ENCODE measurements around the gene ANTXR2.

ANTXR2 gene

GRCh38 chr4:80086296-80086695 is 13.3 kb upstream of the ANTXR2 start:
- TF ChIP-seq ZBTB7A (IDR thresholded peaks at IDR 0.05; ENCODE audit: low read depth): no peak
- TF ChIP-seq YY1 (IDR thresholded peaks at IDR 0.05; ENCODE audit: low read depth): no peak
- TF ChIP-seq FOXM1 (IDR thresholded peaks at IDR 0.05; ENCODE audit: borderline replicate concordance, low read depth): no peak
- TF ChIP-seq CEBPB (IDR thresholded peaks at IDR 0.05): no peak
- TF ChIP-seq NFIC (IDR thresholded peaks at IDR 0.05): no peak
- no peak for TF ChIP-seq TEAD4 (IDR thresholded peaks at IDR 0.05)
- no peak for TF ChIP-seq TCF12 (IDR thresholded peaks at IDR 0.05; ENCODE audit: low read depth)
- TF ChIP-seq MAX (IDR thresholded peaks at IDR 0.05): no peak
- TF ChIP-seq TAF1 (IDR thresholded peaks at IDR 0.05; ENCODE audit: low read depth): no peak

- no peak for TF ChIP-seq FOXM1 (IDR thresholded peaks at IDR 0.05; ENCODE audit: borderline replicate concordance, low read depth)
- TF ChIP-seq EGR1 (IDR thresholded peaks at IDR 0.05): no peak
- TF ChIP-seq TAF1 (IDR thresholded peaks at IDR 0.05; ENCODE audit: low read depth): no peak
- no peak for TF ChIP-seq CREB1 (IDR thresholded peaks at IDR 0.05; ENCODE audit: low read depth)
- no peak for TF ChIP-seq REST (IDR thresholded peaks at IDR 0.05; ENCODE audit: low read depth)
- TF ChIP-seq NFIC (IDR thresholded peaks at IDR 0.05): no peak
- TF ChIP-seq RAD21 (IDR thresholded peaks at IDR 0.05; ENCODE audit: low read depth): no peak
- TF ChIP-seq, protein P1, sequence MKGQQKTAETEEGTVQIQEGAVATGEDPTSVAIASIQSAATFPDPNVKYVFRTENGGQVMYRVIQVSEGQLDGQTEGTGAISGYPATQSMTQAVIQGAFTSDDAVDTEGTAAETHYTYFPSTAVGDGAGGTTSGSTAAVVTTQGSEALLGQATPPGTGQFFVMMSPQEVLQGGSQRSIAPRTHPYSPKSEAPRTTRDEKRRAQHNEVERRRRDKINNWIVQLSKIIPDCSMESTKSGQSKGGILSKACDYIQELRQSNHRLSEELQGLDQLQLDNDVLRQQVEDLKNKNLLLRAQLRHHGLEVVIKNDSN (IDR thresholded peaks at IDR 0.05): no peak
- TF ChIP-seq ZBTB7A (IDR thresholded peaks at IDR 0.05; ENCODE audit: low read depth): no peak
- no peak for TF ChIP-seq YY1 (IDR thresholded peaks at IDR 0.05; ENCODE audit: low read depth)
- TF ChIP-seq MAX (IDR thresholded peaks at IDR 0.05): no peak
- TF ChIP-seq CEBPB (IDR thresholded peaks at IDR 0.05): no peak
Measured at GRCh38 chr4:80085081-80085480, 12.1 kb upstream of the ANTXR2 start.

GRCh38 chr4:80082693-80083092 is 9.7 kb upstream of the ANTXR2 start:
- no peak for TF ChIP-seq TAF1 (IDR thresholded peaks at IDR 0.05; ENCODE audit: low read depth)
- no peak for TF ChIP-seq REST (IDR thresholded peaks at IDR 0.05; ENCODE audit: low read depth)

- TF ChIP-seq FOXM1 (IDR thresholded peaks at IDR 0.05; ENCODE audit: borderline replicate concordance, low read depth) (no peak), TAF1 (IDR thresholded peaks at IDR 0.05; ENCODE audit: low read depth) (no peak), REST (IDR thresholded peaks at IDR 0.05; ENCODE audit: low read depth) (no peak), ZBTB7A (IDR thresholded peaks at IDR 0.05; ENCODE audit: low read depth) (no peak), YY1 (IDR thresholded peaks at IDR 0.05; ENCODE audit: low read depth) (no peak), NFIC (IDR thresholded peaks at IDR 0.05) (no peak), RAD21 (IDR thresholded peaks at IDR 0.05; ENCODE audit: low read depth) (no peak), EP300 (IDR thresholded peaks at IDR 0.05; ENCODE audit: borderline replicate concordance) (no peak), EGR1 (IDR thresholded peaks at IDR 0.05) (no peak), TCF12 (IDR thresholded peaks at IDR 0.05; ENCODE audit: low read depth) (no peak), MAX (IDR thresholded peaks at IDR 0.05) (no peak), CEBPB (IDR thresholded peaks at IDR 0.05) (no peak), CREB1 (IDR thresholded peaks at IDR 0.05; ENCODE audit: low read depth) (no peak), TEAD4 (IDR thresholded peaks at IDR 0.05) (no peak)
- TF ChIP-seq, protein P1 (IDR thresholded peaks at IDR 0.05): no peak
Measured at GRCh38 chr4:80081566-80081965, 8.5 kb upstream of the ANTXR2 start.

Data from Ishikawa (cell line).